ENCODE data around the gene ANO1.

DNA sequence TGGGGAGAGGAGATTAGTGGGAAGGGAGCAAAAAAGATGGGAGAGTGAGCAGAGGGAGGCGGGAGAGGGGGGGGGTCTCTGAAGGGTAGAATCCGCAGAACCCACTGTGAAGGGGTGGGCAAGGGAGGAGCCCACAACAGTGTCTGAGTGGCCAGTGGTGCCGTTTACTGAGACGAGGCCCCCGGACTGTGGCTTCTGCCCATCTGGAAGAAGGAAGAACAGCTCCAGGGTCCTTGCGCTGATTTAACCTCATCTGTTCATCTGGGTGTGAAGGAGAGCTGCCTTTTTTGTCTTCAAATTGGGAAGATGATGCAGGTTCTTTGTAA, 45.7 kb upstream of the ANO1 start:
- TF ChIP-seq CTCF (IDR thresholded peaks at IDR 0.05) (no peak), ZFX (IDR thresholded peaks at IDR 0.05; ENCODE audit: borderline replicate concordance) (no peak)
